B cell (primary cell): ENCODE data around the gene CCDC107.

Experiments
- EZH2 ChIP-seq: IDR thresholded peaks from 2 replicates; pipeline ENCODE4 v1.6.1; 2012; ENCODE audit warnings: borderline replicate concordance, low read depth, mild to moderate bottlenecking, moderate library complexity, low read length; ENCODE audit not compliant: insufficient read depth, poor library complexity, severe bottlenecking
- TF ChIP-seq, protein P1 (sequence below): fragments of 200-600 bp; IDR thresholded peaks from one replicate; pipeline ENCODE4 v1.8.0; 2022; ENCODE audit warnings: antibody characterized with exemption, mild to moderate bottlenecking

DNA sequence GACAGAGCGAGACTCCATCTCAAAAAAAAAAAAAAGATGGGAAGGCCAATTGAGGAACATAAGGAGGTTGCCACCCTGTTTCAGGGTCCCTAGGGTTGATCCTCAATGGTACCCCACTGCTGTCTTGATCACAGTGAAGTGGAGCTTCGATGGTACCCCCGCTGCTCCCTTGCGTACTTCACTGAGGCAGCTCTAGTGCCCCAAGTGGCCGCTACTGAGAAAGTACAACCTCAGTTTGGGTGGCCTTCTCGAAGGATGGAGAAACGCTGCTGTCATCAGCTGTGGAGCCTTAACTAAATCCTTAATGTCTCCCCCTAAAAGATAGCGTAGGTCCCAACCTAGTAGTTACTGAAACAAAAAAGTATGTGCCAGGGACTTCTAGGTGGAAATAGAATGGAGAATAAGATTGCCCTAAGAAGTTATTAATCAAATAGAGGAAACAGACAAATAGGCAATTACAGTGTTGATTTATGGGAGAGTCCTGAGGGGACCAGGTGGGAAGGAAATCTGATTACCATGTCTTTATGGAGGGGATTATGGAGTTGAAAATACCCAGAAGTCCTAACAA, 46.8 kb upstream of the CCDC107 start:
- TF ChIP-seq, protein P1, sequence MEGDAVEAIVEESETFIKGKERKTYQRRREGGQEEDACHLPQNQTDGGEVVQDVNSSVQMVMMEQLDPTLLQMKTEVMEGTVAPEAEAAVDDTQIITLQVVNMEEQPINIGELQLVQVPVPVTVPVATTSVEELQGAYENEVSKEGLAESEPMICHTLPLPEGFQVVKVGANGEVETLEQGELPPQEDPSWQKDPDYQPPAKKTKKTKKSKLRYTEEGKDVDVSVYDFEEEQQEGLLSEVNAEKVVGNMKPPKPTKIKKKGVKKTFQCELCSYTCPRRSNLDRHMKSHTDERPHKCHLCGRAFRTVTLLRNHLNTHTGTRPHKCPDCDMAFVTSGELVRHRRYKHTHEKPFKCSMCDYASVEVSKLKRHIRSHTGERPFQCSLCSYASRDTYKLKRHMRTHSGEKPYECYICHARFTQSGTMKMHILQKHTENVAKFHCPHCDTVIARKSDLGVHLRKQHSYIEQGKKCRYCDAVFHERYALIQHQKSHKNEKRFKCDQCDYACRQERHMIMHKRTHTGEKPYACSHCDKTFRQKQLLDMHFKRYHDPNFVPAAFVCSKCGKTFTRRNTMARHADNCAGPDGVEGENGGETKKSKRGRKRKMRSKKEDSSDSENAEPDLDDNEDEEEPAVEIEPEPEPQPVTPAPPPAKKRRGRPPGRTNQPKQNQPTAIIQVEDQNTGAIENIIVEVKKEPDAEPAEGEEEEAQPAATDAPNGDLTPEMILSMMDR = peak; percentile 76
- no peak for TF ChIP-seq EZH2
